Right cardiac atrium (tissue), 5 donors: ENCODE measurements around the gene MDGA2. TPM values are rescaled to one million over a fixed set of nuclear protein-coding genes. Genes with fewer than 3 reads are reported as not detected.
"Not testable (repeated sequence)": the region's sequence is repeated elsewhere in the genome, so short reads cannot be mapped to it uniquely, and the experiment has no call there.

ENCODE experiments used
- ATAC-seq, 2 donors: fragments of 200-7000 bp; cut with Tn5 transposase; one replicate each; pipeline versions ENCODE4 v1.8.0 to v1.9.1; 2020; ENCODE audit warnings: moderate library complexity in 2 of 2, mild to moderate bottlenecking in 1 of 2
- DNase-seq, 3 donors: peaks; one replicate each; pipeline ENCODE4 v3.0.0-alpha.2; 2020
- H3K27ac ChIP-seq: one replicate; pipeline ENCODE4 v1.5.1; 2013; ENCODE audit warnings: mild to moderate bottlenecking, low read length, control low read depth, moderate library complexity
- H3K27me3 ChIP-seq: one replicate; pipeline ENCODE4 v1.6.1; 2013; ENCODE audit not compliant: control insufficient read depth, insufficient read depth
- H3K4me1 ChIP-seq: one replicate; pipeline ENCODE4 v1.6.1; 2013; ENCODE audit warnings: low read length; ENCODE audit not compliant: control insufficient read depth, insufficient read depth
- H3K4me3 ChIP-seq: one replicate; pipeline ENCODE4 v1.5.1; 2013; ENCODE audit warnings: low read length, control low read depth
- H3K9me3 ChIP-seq: one replicate; pipeline ENCODE4 v1.6.1; 2013; ENCODE audit warnings: low read length; ENCODE audit not compliant: control insufficient read depth
- WGBS: extraction: QIAGEN DNeasy Blood & Tissue Kit; methylation state at CpG from one replicate; pipeline ENCODE4 v1.1.7; 2013; 5-methylcytosine and 5-hydroxymethylcytosine counted together
- intact Hi-C, 4 donors: fragments of 100-400 bp; cut with DNase I; formaldehyde crosslinking; loops; one replicate each; pipeline versions ENCODE4 v1.11.0 to v1.14.0; 2022 to 2023
- polyA plus RNA-seq: library from polyadenylated mRNA; stranded (reverse); fragments of 200-250 nt; gene quantifications from one replicate; pipeline ENCODE4 v1.2.3, GENCODE V29; 2013
- total RNA-seq, 4 donors: library from RNA; stranded (reverse); fragmentation: NEBNext Ultra II Directional; extraction: Animal tissue kit (Norgen Biotek cat#: 25700); gene quantifications; one replicate each; pipeline ENCODE4 v1.2.1, GENCODE V29; 2021
- donor health status: healthy with polysubstance abuse.
- donor health status: DM: no; HTN: yes; CAD: no.
- donor health status: DM: no; HTN: no; CAD: no.
- donor health status: DM: no; HTN: yes; CAD: no; lungs with severe emphysema.
- donor health status: DM: yes; HTN: yes; CAD: no.

The MDGA2 gene
- total and polyA plus RNA-seq, 5 donors = 0.14 TPM; not detected in 4

GRCh38 chr14:47624126-47624525 lies 51.3 kb downstream of the MDGA2 start:
- intact Hi-C loops, ATAC-seq, H3K4me3 ChIP-seq: not testable (repeated sequence)

DNA sequence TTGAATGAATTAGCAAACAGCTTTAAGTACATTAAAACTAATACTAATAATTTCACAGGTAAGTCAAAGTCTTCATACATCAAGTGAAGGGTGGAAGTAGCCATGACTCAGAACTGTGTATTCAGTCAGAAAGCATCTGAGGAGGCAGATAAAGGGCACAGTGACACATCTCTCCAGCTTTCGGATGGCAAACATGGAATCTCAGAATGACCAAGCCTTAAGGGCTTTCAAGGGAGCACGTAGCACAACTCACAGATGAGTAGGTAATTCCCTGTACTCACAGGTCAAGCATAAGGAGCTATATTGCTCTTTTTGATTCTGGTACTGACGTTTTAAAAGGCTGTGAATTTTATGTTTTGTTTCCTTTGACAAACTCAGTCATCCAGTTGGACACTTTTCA lies 56.0 kb downstream of the MDGA2 start:
- Histone ChIP-seq H3K27me3 (no peaks in the 10 kb centered on the region), H3K27ac (no peak overlapping the region), H3K4me3 (no peak overlapping the region), H3K9me3 (no peaks in the 10 kb centered on the region), H3K4me1 (no peaks in the 10 kb centered on the region)
- 62% methylated on average over 3 of the region's 3 CpGs for WGBS
- no peak for DNase-seq
- no peak for ATAC-seq
- intact Hi-C loops = no loop called here

More at GRCh38 chr14:47624126-47624525, 51.3 kb downstream of the MDGA2 start:
- not testable (repeated sequence) for H3K27me3 ChIP-seq, H3K27ac ChIP-seq, H3K4me1 ChIP-seq, DNase-seq, H3K9me3 ChIP-seq
- 91% methylated on average over 13 of the region's 13 CpGs for WGBS

- DNase-seq (no peak), ATAC-seq (no peak)
- WGBS = 89% methylated on average over 3 of the region's 3 CpGs
- no peaks in the 10 kb centered on the region for H3K27me3 ChIP-seq
- H3K4me3 ChIP-seq = no peak overlapping the region
- intact Hi-C loops = no loop called here
- H3K27ac ChIP-seq = no peak overlapping the region
- H3K4me1 ChIP-seq = no peaks in the 10 kb centered on the region
- no peaks in the 10 kb centered on the region for H3K9me3 ChIP-seq
These were observed 68.8 kb downstream of the MDGA2 start for GRCh38 chr14:47606566-47606965.

DNA sequence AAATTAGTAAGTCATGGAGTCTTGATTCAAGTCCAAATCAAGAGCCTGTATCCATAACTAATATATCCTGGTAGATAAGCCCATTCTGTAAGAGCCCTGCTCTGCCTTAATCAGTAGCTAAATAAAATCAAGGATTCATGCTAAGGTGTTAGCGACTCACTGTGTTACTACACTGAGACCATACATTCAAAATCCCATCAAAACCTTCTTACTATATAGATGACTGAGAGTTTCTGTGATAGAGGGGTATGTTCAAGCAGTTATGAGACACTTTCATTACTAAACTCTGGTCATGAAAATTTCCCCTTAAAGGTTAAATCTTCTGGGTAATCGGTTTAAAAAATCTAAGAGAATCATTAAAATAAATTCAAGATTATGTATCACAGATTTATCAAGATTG lies 78.5 kb downstream of the MDGA2 start:
- intact Hi-C loops = no loop called here
- 81% methylated on average over 2 of the region's 2 CpGs for WGBS

DNA sequence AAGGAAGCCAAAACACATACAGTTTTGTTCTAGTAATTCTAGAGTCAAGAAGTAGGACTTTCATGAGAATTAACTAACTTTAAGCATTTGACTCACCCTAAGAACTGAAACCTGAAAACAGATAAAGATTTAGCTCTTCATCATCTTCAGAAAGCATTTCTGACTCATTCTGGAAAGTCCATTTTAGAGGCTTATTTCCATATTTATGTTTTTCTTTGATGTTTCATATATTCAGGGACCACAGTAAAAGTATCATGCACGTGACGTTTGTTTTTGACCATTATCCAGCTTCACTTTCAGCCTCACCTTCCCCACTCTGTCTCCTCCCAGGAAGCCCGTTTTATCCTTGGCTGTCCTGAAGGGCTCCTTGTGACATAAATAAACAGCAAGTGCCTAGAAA lies 79.2 kb downstream of the MDGA2 start:
- H3K27ac ChIP-seq = no peak overlapping the region
- H3K4me3 ChIP-seq = no peak overlapping the region
- H3K4me1 ChIP-seq = no peaks in the 10 kb centered on the region
- no peaks in the 10 kb centered on the region for H3K27me3 ChIP-seq
- 79% methylated on average over 3 of the region's 3 CpGs for WGBS
- DNase-seq (no peak), ATAC-seq (no peak)
- intact Hi-C loops = no loop called here
- H3K9me3 ChIP-seq = no peaks in the 10 kb centered on the region

More for the DNA sequence above, 78.5 kb downstream of the MDGA2 start:
- H3K4me3 ChIP-seq = no peak overlapping the region
- no peaks in the 10 kb centered on the region for H3K27me3 ChIP-seq
- H3K9me3 ChIP-seq = no peaks in the 10 kb centered on the region
- ATAC-seq (no peak), DNase-seq (no peak)
- no peak overlapping the region for H3K27ac ChIP-seq
- H3K4me1 ChIP-seq = no peaks in the 10 kb centered on the region

- intact Hi-C loops = no loop called here
- Histone ChIP-seq H3K27ac (no peak overlapping the region), H3K4me3 (no peak overlapping the region), H3K27me3 (no peaks in the 10 kb centered on the region), H3K4me1 (no peaks in the 10 kb centered on the region), H3K9me3 (no peaks in the 10 kb centered on the region)
- 86% methylated on average over 1 of the region's 1 CpG for WGBS
- ATAC-seq (no peak), DNase-seq (no peak)
These were observed 79.9 kb downstream of the MDGA2 start for GRCh38 chr14:47595552-47595951.

DNA sequence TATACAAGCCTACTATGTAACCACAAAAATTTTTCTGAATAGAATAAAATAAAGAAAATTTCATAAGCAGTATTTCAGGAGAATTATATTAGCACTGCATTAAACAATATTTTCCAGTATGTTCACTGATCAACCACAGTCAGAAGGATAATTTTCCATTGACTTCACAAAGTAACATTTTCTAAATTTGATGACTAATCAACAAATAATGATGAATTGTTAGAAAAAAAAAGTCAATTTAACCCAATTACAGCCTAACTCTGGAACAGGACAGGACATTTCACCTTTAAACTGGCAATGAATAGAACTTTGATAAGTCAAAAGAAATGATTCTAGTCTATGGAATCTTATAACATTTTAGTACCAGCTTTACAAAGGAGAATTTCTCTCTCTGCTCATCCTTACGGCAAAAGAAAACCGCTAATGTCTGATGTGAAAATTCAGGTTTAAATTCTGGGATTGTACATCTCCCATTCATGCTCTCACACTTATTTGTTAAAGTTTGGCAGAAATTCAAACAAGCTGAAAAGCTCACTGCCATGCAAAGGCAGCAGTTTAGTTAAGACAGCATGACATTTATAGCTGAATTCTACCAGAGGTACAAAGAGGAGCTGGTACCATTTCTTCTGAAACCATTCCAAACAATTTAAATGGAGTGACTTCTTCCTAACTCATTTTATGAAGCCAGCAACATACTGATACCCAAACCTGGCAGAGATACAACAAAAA lies 84.5 kb downstream of the MDGA2 start:
- no peak overlapping the region for H3K27ac ChIP-seq
- H3K4me1 ChIP-seq = no peaks in the 10 kb centered on the region
- intact Hi-C loops = no loop called here
- no peak for ATAC-seq
- H3K9me3 ChIP-seq = no peaks in the 10 kb centered on the region
- H3K4me3 ChIP-seq = no peak overlapping the region
- H3K27me3 ChIP-seq = no peaks in the 10 kb centered on the region
- 42% methylated on average over 2 of the region's 2 CpGs for WGBS
- no peak for DNase-seq

DNA sequence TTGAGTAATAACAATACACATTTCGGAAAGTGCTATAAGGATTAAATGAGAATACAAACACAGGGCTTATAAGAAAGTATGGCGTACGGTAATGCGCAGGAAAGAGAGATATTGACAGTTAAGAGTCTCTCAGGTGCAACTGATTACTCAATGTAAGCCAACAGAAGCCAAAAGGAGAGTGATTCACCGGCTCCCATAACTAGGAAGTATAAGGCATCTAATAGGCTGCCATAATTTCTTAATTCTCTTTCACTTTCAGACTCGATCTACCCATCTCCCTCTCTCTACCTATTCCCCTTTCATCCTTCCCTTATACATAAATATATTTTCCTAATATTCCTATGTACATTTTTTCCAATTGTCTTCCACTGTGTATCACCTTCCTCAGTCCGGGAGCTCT lies 90.0 kb downstream of the MDGA2 start:
- Histone ChIP-seq H3K4me3 (no peak overlapping the region), H3K4me1 (no peaks in the 10 kb centered on the region), H3K27me3 (no peaks in the 10 kb centered on the region), H3K9me3 (no peaks in the 10 kb centered on the region), H3K27ac (no peak overlapping the region)
- DNase-seq (no peak), ATAC-seq (no peak)
- 90% methylated on average over 7 of the region's 7 CpGs for WGBS
- intact Hi-C loops = no loop called here

- DNase-seq (no peak), ATAC-seq (no peak)
- no peak overlapping the region for H3K27ac ChIP-seq
- no peaks in the 10 kb centered on the region for H3K9me3 ChIP-seq
- H3K27me3 ChIP-seq = no peaks in the 10 kb centered on the region
- intact Hi-C loops = no loop called here
- H3K4me3 ChIP-seq = no peak overlapping the region
- H3K4me1 ChIP-seq = no peaks in the 10 kb centered on the region
These were observed 108.1 kb downstream of the MDGA2 start for GRCh38 chr14:47567273-47567672.

- Histone ChIP-seq H3K4me3 (no peak overlapping the region), H3K4me1 (no peaks in the 10 kb centered on the region), H3K9me3 (no peaks in the 10 kb centered on the region), H3K27me3 (no peaks in the 10 kb centered on the region), H3K27ac (no peak overlapping the region)
- intact Hi-C loops = no loop called here
- DNase-seq (no peak), ATAC-seq (no peak)
- WGBS = 46% methylated on average over 1 of the region's 1 CpG
These were observed 117.5 kb downstream of the MDGA2 start for GRCh38 chr14:47557894-47558293.

DNA sequence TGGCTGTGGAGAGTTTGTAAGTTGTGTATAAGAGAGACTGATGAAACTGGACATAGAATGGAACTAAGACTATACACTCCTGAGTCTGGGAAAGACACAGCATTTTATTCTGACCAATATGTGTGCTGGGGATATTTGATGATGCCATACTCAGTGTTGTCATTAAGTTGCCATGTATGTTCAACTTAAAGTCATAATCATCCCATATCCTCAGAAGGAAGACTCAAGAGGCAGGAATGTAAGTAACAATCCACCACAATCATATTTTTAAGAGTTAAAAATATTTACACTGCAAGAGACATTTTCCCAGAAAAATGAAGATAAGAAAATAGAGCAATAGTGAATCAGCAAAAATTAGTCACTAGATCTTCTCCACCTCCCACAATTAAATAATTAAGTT lies 120.1 kb downstream of the MDGA2 start:
- DNase-seq (no peak), ATAC-seq (no peak)
- Histone ChIP-seq H3K4me1 (no peaks in the 10 kb centered on the region), H3K27me3 (no peaks in the 10 kb centered on the region), H3K4me3 (no peak overlapping the region), H3K9me3 (no peaks in the 10 kb centered on the region), H3K27ac (no peak overlapping the region)
- intact Hi-C loops = no loop called here

DNA sequence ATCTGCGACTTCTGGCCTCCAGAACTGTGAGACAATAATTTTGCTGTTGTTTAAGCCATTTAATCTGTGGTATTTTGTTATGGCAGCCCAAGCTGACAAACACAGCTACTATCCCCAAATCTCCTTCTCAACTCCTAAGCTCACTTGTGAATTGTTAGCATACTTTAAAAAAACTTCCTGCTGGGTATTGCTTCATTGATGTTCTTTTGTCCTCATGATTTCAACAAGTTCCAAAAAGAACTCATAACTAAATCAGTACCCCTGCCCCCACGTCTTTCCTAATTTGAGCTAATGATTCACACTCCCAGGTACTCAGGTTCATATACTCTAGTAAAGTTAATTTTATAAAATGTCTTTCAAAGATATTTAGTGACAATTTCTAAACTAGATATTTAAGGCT lies 125.5 kb downstream of the MDGA2 start:
- ATAC-seq (no peak), DNase-seq (no peak)
- no peak overlapping the region for H3K4me3 ChIP-seq
- H3K9me3 ChIP-seq = no peaks in the 10 kb centered on the region
- intact Hi-C loops = no loop called here
- 91% methylated on average over 2 of the region's 2 CpGs for WGBS
- no peaks in the 10 kb centered on the region for H3K27me3 ChIP-seq
- H3K4me1 ChIP-seq = no peaks in the 10 kb centered on the region
- no peak overlapping the region for H3K27ac ChIP-seq
